Activated CD4-positive, alpha-beta T cell treated with anti-CD3 and anti-CD28 coated beads for 36 hours (primary cell): Measurements from ENCODE around the gene CWH43. TPM values are rescaled to one million over a fixed set of nuclear protein-coding genes. Genes with fewer than 3 reads are reported as not detected.
"Not testable (repeated sequence)": the region's sequence is repeated elsewhere in the genome, so short reads cannot be mapped to it uniquely, and the experiment has no call there.

Experiments used
- ATAC-seq: fragments of 200-7000 bp; cut with Tn5 transposase; one replicate; pipeline ENCODE4 v1.10.0; 2021; ENCODE audit warnings: mild to moderate bottlenecking, moderate library complexity
- CTCF ChIA-PET: fragments of 350-600 bp; sonication (Branson Sonifier 250); formaldehyde crosslinking; loops from one replicate; lab custom pipeline; 2021; ENCODE audit warnings: antibody characterized with exemption; lab: Charles Lee
- POLR2A ChIA-PET: fragments of 350-600 bp; sonication (Branson Sonifier 250); formaldehyde crosslinking; loops from one replicate; lab custom pipeline; 2021; ENCODE audit warnings: antibody characterized with exemption, inconsistent platforms; lab: Charles Lee
- DNase-seq: peaks from one replicate; pipeline ENCODE4 v3.0.0-alpha.2; 2020
- H3K27ac Mint-ChIP-seq: one replicate; pipeline ENCODE4 v1.8.0; 2021; ENCODE audit warnings: mixed read lengths
- H3K27me3 Mint-ChIP-seq: one replicate; pipeline ENCODE4 v1.8.0; 2021; ENCODE audit warnings: mixed read lengths
- H3K36me3 Mint-ChIP-seq: one replicate; pipeline ENCODE4 v1.8.0; 2021; ENCODE audit warnings: low read depth, mixed read lengths
- H3K4me1 Mint-ChIP-seq: one replicate; pipeline ENCODE4 v1.8.0; 2021; ENCODE audit warnings: mixed read lengths
- H3K4me3 Mint-ChIP-seq: one replicate; pipeline ENCODE4 v1.8.0; 2021; ENCODE audit warnings: mild to moderate bottlenecking, moderate library complexity, mixed read lengths
- H3K9me3 Mint-ChIP-seq: one replicate; pipeline ENCODE4 v1.8.0; 2021; ENCODE audit warnings: low read depth, mixed read lengths
- intact Hi-C, 2 experiments: fragments of 100-400 bp; cut with DNase I in 1 of 2; cut with micrococcal nuclease in 1 of 2; formaldehyde crosslinking; loops; one replicate each; pipeline versions ENCODE4 v1.14.2 to v1.15.1; 2022 to 2024; cut with DNase I, micrococcal nuclease
- total RNA-seq, 2 experiments: library from RNA; stranded (reverse); gene quantifications; one replicate each; pipeline ENCODE4 v1.2.3, GENCODE V29; 2021

Gene CWH43
- total RNA-seq, 2 experiments from 2014 or later: not detected

- POLR2A ChIA-PET: not testable (repeated sequence)
These were observed 111.0 kb downstream of the CWH43 start for GRCh38 chr4:49097071-49097470.

GRCh38 chr4:49097505-49097904 lies 111.4 kb downstream of the CWH43 start:
- H3K4me1 Mint-ChIP-seq, DNase-seq, H3K4me3 Mint-ChIP-seq, H3K27me3 Mint-ChIP-seq, CTCF ChIA-PET, POLR2A ChIA-PET, ATAC-seq, H3K27ac Mint-ChIP-seq: not testable (repeated sequence)
- intact Hi-C loops: loop anchor here in 1 of 2 experiments (10.0 kb wide), 1 partner anchor 47 kb away; no protein-coding TSS in a partner anchor
- Mint-ChIP-seq H3K9me3 (peaks cover 55% of the 10 kb centered on the region), H3K36me3 (peaks cover 52% of the 10 kb centered on the region)

More at GRCh38 chr4:49097071-49097470, 111.0 kb downstream of the CWH43 start:
- H3K27ac Mint-ChIP-seq, H3K4me1 Mint-ChIP-seq, CTCF ChIA-PET, DNase-seq, H3K27me3 Mint-ChIP-seq, H3K4me3 Mint-ChIP-seq: not testable (repeated sequence)
- Mint-ChIP-seq H3K36me3 (peaks cover 52% of the 10 kb centered on the region), H3K9me3 (peaks cover 55% of the 10 kb centered on the region)
- intact Hi-C loops: loop anchor here in 1 of 2 experiments (10.0 kb wide), 1 partner anchor 48 kb away; no protein-coding TSS in a partner anchor
- peak; percentile 42 for ATAC-seq

GRCh38 chr4:49098034-49098759 lies 112.1 kb downstream of the CWH43 start:
- ATAC-seq, DNase-seq, H3K27ac Mint-ChIP-seq, CTCF ChIA-PET, H3K4me1 Mint-ChIP-seq, H3K27me3 Mint-ChIP-seq, POLR2A ChIA-PET, H3K4me3 Mint-ChIP-seq: not testable (repeated sequence)
- H3K36me3 Mint-ChIP-seq: peaks cover 54% of the 10 kb centered on the region
- peaks cover 56% of the 10 kb centered on the region for H3K9me3 Mint-ChIP-seq
- intact Hi-C loops: loop anchor here in 1 of 2 experiments (10.0 kb wide), 1 partner anchor 47 kb away; no protein-coding TSS in a partner anchor

GRCh38 chr4:49099831-49100444 lies 113.9 kb downstream of the CWH43 start:
- CTCF ChIA-PET, H3K27ac Mint-ChIP-seq, ATAC-seq, DNase-seq, H3K4me3 Mint-ChIP-seq, H3K27me3 Mint-ChIP-seq, H3K4me1 Mint-ChIP-seq, POLR2A ChIA-PET: not testable (repeated sequence)
- Mint-ChIP-seq H3K9me3 (peaks cover 70% of the 10 kb centered on the region), H3K36me3 (peaks cover 64% of the 10 kb centered on the region)
- intact Hi-C loops: loop anchor here in 1 of 2 experiments (10.0 kb wide), 1 partner anchor 45 kb away; no protein-coding TSS in a partner anchor

GRCh38 chr4:49102344-49102898 lies 116.3 kb downstream of the CWH43 start:
- H3K27ac Mint-ChIP-seq, H3K4me1 Mint-ChIP-seq, H3K4me3 Mint-ChIP-seq, H3K27me3 Mint-ChIP-seq, POLR2A ChIA-PET, DNase-seq, CTCF ChIA-PET, intact Hi-C loops: not testable (repeated sequence)
- ATAC-seq: peak; percentile 40
- Mint-ChIP-seq H3K9me3 (peaks cover 74% of the 10 kb centered on the region), H3K36me3 (peaks cover 70% of the 10 kb centered on the region)

GRCh38 chr4:49103436-49104136 lies 117.5 kb downstream of the CWH43 start:
- H3K4me1 Mint-ChIP-seq, H3K4me3 Mint-ChIP-seq, POLR2A ChIA-PET, H3K27ac Mint-ChIP-seq, ATAC-seq, DNase-seq, CTCF ChIA-PET, intact Hi-C loops, H3K27me3 Mint-ChIP-seq: not testable (repeated sequence)
- peaks cover 69% of the 10 kb centered on the region for H3K36me3 Mint-ChIP-seq
- H3K9me3 Mint-ChIP-seq: peaks cover 74% of the 10 kb centered on the region

- H3K27me3 Mint-ChIP-seq, intact Hi-C loops, ATAC-seq, H3K4me1 Mint-ChIP-seq, DNase-seq, CTCF ChIA-PET, H3K27ac Mint-ChIP-seq, H3K4me3 Mint-ChIP-seq, POLR2A ChIA-PET: not testable (repeated sequence)
- Mint-ChIP-seq H3K9me3 (peaks cover 68% of the 10 kb centered on the region), H3K36me3 (peaks cover 64% of the 10 kb centered on the region)
These were observed 118.3 kb downstream of the CWH43 start for GRCh38 chr4:49104231-49104930.

GRCh38 chr4:49105248-49105904 lies 119.3 kb downstream of the CWH43 start:
- H3K27ac Mint-ChIP-seq, DNase-seq, H3K27me3 Mint-ChIP-seq, H3K4me1 Mint-ChIP-seq, H3K4me3 Mint-ChIP-seq, intact Hi-C loops, POLR2A ChIA-PET, ATAC-seq, CTCF ChIA-PET: not testable (repeated sequence)
- H3K36me3 Mint-ChIP-seq: peaks cover 64% of the 10 kb centered on the region
- peaks cover 69% of the 10 kb centered on the region for H3K9me3 Mint-ChIP-seq

- H3K27ac Mint-ChIP-seq, DNase-seq, H3K4me3 Mint-ChIP-seq, H3K4me1 Mint-ChIP-seq, intact Hi-C loops, CTCF ChIA-PET, ATAC-seq, H3K27me3 Mint-ChIP-seq, POLR2A ChIA-PET: not testable (repeated sequence)
- Mint-ChIP-seq H3K36me3 (peaks cover 70% of the 10 kb centered on the region), H3K9me3 (peaks cover 81% of the 10 kb centered on the region)
These were observed 121.2 kb downstream of the CWH43 start for GRCh38 chr4:49107262-49107661.

GRCh38 chr4:49108183-49108978 lies 122.3 kb downstream of the CWH43 start:
- H3K27me3 Mint-ChIP-seq, H3K27ac Mint-ChIP-seq, intact Hi-C loops, POLR2A ChIA-PET, DNase-seq, H3K4me1 Mint-ChIP-seq, H3K4me3 Mint-ChIP-seq, CTCF ChIA-PET: not testable (repeated sequence)
- Mint-ChIP-seq H3K9me3 (peaks cover 77% of the 10 kb centered on the region), H3K36me3 (peaks cover 66% of the 10 kb centered on the region)
- ATAC-seq: peak; percentile 38
